ENCODE results near the gene AFAP1. TPM values are rescaled to one million over a fixed set of nuclear protein-coding genes. Genes with fewer than 3 reads are reported as not detected.

The AFAP1 gene
- total RNA-seq, 1 experiment from 2014 or later: 22.5 TPM

DNA sequence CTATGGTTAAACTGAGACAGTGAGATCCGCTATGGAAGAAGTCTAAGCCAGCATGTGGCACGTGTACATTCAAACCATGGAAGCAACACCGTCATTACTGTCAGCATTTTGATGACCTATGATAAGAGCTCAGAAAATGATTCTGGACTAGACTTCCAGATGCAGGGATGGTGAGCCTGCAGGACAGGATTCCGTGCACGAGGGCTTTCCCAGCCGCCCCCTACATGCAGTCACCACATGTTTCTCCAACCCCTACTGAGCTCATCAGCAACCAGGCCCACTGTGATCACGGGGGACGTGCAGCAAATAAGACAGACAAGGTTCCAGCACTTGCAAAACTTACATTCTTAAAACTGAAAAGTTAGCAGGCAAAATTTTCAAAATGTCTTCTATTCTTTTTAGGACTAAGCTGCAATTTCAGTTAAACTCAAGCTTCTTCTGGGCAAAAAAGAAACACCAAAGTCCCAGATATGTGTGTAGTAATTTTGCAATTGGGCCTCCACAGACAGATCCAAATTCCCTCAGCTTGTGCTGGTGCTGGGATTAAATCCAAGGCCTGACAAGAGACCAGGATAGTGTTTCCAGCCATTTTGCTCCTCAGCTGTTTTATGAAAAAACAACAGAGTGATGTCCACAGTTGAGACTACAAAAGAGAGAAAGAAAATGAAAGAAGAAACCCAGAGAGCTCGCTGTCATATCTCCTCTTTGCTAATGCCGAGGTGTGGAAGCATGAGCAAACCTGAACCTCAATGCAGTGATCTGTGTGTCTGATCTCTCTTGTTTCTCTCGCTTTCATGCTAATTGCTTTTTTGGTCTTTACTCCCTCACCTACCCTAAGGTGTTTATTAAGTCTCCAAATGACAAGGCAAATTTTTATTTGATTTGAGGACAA is 118.2 kb downstream of the AFAP1 start:
- Mint-ChIP-seq H3K36me3 (ENCODE audit: insufficient read depth, unreplicated experiment) (peaks cover 23% of the 10 kb centered on the region), H3K27ac (ENCODE audit: low read depth, unreplicated experiment) (no peak overlapping the region), H3K4me1 (ENCODE audit: insufficient read depth, unreplicated experiment) (no peaks in the 10 kb centered on the region), H3K27me3 (ENCODE audit: insufficient read depth, unreplicated experiment) (no peaks in the 10 kb centered on the region), H3K4me3 (ENCODE audit: unreplicated experiment) (no peak overlapping the region), H3K9me3 (ENCODE audit: unreplicated experiment) (no peaks in the 10 kb centered on the region)
- CTCF ChIA-PET: interaction anchor here (0.6 to 4.2 kb wide), 4 partner anchors 15 to 166 kb away, joined by 3 to 19 read pairs (median 6); no protein-coding TSS in a partner anchor
- POLR2A ChIA-PET: no interaction called here
- intact Hi-C loops (cut with micrococcal nuclease): no loop called here
- no peak for DNase-seq (ENCODE audit: unreplicated experiment)
- BruUV-seq (replicated peaks): no TSS peak
- TF ChIP-seq CTCF (IDR thresholded peaks at IDR 0.05; ENCODE audit: unreplicated experiment): no peak

GRCh38 chr4:7820031-7820818 is 119.4 kb downstream of the AFAP1 start:
- H3K4me1 Mint-ChIP-seq (ENCODE audit: insufficient read depth, unreplicated experiment): no peaks in the 10 kb centered on the region
- CTCF ChIA-PET: interaction anchor here (0.6 to 4.2 kb wide), 3 partner anchors 18 to 167 kb away, joined by 4 to 19 read pairs (median 8); no protein-coding TSS in a partner anchor
- TF ChIP-seq CTCF (IDR thresholded peaks at IDR 0.05; ENCODE audit: unreplicated experiment): no peak
- H3K27me3 Mint-ChIP-seq (ENCODE audit: insufficient read depth, unreplicated experiment): no peaks in the 10 kb centered on the region
- H3K27ac Mint-ChIP-seq (ENCODE audit: low read depth, unreplicated experiment): no peak overlapping the region
- BruUV-seq (replicated peaks): no TSS peak
- no peaks in the 10 kb centered on the region for H3K9me3 Mint-ChIP-seq (ENCODE audit: unreplicated experiment)
- POLR2A ChIA-PET: no interaction called here
- no peak overlapping the region for H3K4me3 Mint-ChIP-seq (ENCODE audit: unreplicated experiment)
- no peak for DNase-seq (ENCODE audit: unreplicated experiment)
- intact Hi-C loops (cut with micrococcal nuclease): no loop called here
- H3K36me3 Mint-ChIP-seq (ENCODE audit: insufficient read depth, unreplicated experiment): peaks cover 26% of the 10 kb centered on the region

GRCh38 chr4:7819446-7819845 is 120.2 kb downstream of the AFAP1 start:
- Mint-ChIP-seq H3K36me3 (ENCODE audit: insufficient read depth, unreplicated experiment) (peaks cover 26% of the 10 kb centered on the region), H3K9me3 (ENCODE audit: unreplicated experiment) (no peaks in the 10 kb centered on the region), H3K4me3 (ENCODE audit: unreplicated experiment) (no peak overlapping the region), H3K4me1 (ENCODE audit: insufficient read depth, unreplicated experiment) (no peaks in the 10 kb centered on the region), H3K27ac (ENCODE audit: low read depth, unreplicated experiment) (no peak overlapping the region), H3K27me3 (ENCODE audit: insufficient read depth, unreplicated experiment) (no peaks in the 10 kb centered on the region)
- ChIA-PET CTCF (interaction anchor here (0.6 to 1.9 kb wide), 2 partner anchors 17 to 26 kb away, joined by 4 to 8 read pairs; no protein-coding TSS in a partner anchor), POLR2A (interaction anchor here (1.0 kb wide), 1 partner anchor 9 kb away, joined by 3 read pairs; no protein-coding TSS in a partner anchor)
- DNase-seq (ENCODE audit: unreplicated experiment): no peak
- BruUV-seq (replicated peaks): no TSS peak
- no peak for TF ChIP-seq CTCF (IDR thresholded peaks at IDR 0.05; ENCODE audit: unreplicated experiment)
- intact Hi-C loops (cut with micrococcal nuclease): no loop called here

- no peak overlapping the region for H3K4me3 Mint-ChIP-seq (ENCODE audit: unreplicated experiment)
- no peak overlapping the region for H3K27ac Mint-ChIP-seq (ENCODE audit: low read depth, unreplicated experiment)
- intact Hi-C loops (cut with micrococcal nuclease): no loop called here
- CTCF ChIA-PET: interaction anchor here (0.7 to 3.4 kb wide), 3 partner anchors 108 to 169 kb away, joined by 3 to 24 read pairs (median 3); no protein-coding TSS in a partner anchor
- peaks cover 32% of the 10 kb centered on the region for H3K36me3 Mint-ChIP-seq (ENCODE audit: insufficient read depth, unreplicated experiment)
- no peaks in the 10 kb centered on the region for H3K4me1 Mint-ChIP-seq (ENCODE audit: insufficient read depth, unreplicated experiment)
- no peaks in the 10 kb centered on the region for H3K27me3 Mint-ChIP-seq (ENCODE audit: insufficient read depth, unreplicated experiment)
- no TSS peak for BruUV-seq (replicated peaks)
- no peaks in the 10 kb centered on the region for H3K9me3 Mint-ChIP-seq (ENCODE audit: unreplicated experiment)
- no peak for DNase-seq (ENCODE audit: unreplicated experiment)
- POLR2A ChIA-PET: interaction anchor here (0.7 to 1.0 kb wide), 3 partner anchors 8 to 23 kb away, joined by 3 read pairs; no protein-coding TSS in a partner anchor
- no peak for TF ChIP-seq CTCF (IDR thresholded peaks at IDR 0.05; ENCODE audit: unreplicated experiment)
Measured at GRCh38 chr4:7818399-7818911, 121.2 kb downstream of the AFAP1 start.

Data from MCF 10A (cell line).